D721Med (cell line): ENCODE results near the gene RNF4.
"Not testable (repeated sequence)": the region's sequence is repeated elsewhere in the genome, so short reads cannot be mapped to it uniquely, and the experiment has no call there.

Source experiments
- DNase-seq: peaks from one replicate; pipeline ENCODE4 v3.0.0; 2011; ENCODE audit warnings: low spot score; ENCODE audit not compliant: insufficient read length
- FAIRE-seq: peaks from 2 replicates; lab custom pipeline; 2011; peaks lifted over from hg19 to GRCh38; lab: Jason Lieb, UNC
- TF ChIP-seq, protein P1 (sequence below): IDR thresholded peaks from 2 replicates; pipeline ENCODE4 v1.5.1; 2012; ENCODE audit warnings: mild to moderate bottlenecking, control low read depth; ENCODE audit not compliant: insufficient read depth; ENCODE audit errors: missing control alignments

The RNF4 gene

DNA sequence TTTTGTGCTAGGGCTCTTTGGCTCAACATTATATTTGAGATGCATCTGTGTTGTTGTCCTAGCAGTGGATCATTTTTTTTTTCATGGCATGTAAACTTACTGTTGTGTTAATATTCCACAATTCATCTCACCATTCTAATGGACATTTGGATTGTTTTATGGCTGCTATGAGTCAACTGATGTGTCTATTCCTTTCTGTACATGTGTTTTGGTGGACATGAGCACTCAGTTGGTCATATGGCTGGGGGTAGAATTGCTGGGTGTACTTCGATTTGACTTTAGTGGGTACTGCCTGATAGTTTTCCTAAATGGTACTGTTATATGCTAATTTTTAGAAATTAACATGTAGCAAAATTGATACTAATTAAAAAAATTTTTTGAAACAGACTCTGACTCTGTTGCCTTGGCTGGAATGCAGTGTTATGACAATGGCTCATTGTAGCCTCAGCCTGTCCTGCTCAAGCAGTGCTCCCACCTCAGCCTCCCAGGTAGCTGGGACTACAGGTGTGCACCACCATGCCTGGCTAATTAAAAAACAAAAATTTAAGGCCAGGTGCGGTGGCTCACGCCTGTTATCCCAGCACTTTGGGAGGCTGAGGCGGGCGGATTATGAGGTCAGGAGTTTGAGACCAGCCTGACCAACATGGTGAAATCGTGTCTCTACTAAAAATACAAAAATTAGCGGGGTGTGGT, 76.6 kb downstream of the RNF4 start:
- TF ChIP-seq, protein P1, sequence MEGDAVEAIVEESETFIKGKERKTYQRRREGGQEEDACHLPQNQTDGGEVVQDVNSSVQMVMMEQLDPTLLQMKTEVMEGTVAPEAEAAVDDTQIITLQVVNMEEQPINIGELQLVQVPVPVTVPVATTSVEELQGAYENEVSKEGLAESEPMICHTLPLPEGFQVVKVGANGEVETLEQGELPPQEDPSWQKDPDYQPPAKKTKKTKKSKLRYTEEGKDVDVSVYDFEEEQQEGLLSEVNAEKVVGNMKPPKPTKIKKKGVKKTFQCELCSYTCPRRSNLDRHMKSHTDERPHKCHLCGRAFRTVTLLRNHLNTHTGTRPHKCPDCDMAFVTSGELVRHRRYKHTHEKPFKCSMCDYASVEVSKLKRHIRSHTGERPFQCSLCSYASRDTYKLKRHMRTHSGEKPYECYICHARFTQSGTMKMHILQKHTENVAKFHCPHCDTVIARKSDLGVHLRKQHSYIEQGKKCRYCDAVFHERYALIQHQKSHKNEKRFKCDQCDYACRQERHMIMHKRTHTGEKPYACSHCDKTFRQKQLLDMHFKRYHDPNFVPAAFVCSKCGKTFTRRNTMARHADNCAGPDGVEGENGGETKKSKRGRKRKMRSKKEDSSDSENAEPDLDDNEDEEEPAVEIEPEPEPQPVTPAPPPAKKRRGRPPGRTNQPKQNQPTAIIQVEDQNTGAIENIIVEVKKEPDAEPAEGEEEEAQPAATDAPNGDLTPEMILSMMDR: no peak
- no peak for FAIRE-seq
- DNase-seq: no peak

DNA sequence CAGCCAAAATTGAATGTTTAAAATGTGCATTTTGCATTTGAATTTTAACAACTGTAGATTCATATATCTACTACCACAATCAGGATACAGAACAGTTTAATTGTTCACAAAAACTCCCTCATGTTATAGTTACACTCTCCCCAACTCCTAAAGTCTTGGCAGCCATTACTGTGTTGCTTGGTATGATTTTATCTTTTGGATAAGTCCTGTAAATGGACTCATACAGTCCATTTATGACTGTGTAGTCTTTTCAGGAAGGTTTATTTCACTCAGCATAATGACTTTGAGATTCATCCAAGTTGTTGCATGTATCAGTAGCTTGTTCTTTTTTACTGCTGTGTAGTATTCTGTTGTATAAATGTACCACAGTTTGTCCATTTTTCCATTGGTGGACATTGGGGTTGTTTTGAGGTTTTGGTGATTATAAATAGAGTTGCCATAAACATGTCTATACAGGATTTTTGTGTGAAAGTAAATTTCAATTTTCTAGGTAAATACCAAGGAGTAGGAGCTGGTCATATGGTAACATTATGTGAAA, 77.4 kb downstream of the RNF4 start:
- FAIRE-seq (no peak), DNase-seq (no peak)
- TF ChIP-seq, protein P1: no peak

DNA sequence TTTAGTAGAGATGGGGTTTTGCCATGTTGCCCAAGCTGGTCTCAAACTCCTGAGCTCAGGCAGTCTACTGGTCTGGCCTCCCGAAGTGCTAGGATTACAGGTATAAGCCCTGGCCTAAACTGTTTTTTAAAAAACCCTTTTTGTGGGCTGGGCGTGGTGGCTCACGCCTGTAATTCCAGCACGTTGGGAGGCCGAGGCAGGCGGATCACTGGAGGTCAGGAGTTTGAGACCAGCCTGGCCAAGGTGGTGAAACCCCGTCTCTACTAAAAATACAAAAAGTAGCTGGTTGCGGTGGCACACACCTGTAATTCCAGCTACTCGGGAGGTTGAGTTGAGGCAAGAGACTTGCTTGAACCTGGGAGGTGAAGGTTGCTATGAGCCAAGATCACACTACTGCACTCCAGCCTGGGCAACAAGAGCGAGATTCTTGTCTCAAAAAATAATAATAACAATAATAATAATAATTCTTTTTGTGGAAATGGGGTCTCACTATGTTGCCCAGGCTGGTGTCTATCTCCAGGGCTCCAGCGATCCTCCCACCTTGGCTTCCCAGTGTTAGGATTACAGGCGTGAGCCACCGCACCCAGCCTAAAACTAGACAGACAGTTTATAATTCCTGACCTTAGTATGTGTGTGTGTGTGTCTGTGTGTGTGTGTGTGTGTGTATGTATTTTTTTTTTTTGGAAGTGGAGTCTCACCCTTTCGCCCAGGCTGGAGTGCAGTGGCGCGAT, 78.2 kb downstream of the RNF4 start:
- not testable (repeated sequence) for FAIRE-seq

DNA sequence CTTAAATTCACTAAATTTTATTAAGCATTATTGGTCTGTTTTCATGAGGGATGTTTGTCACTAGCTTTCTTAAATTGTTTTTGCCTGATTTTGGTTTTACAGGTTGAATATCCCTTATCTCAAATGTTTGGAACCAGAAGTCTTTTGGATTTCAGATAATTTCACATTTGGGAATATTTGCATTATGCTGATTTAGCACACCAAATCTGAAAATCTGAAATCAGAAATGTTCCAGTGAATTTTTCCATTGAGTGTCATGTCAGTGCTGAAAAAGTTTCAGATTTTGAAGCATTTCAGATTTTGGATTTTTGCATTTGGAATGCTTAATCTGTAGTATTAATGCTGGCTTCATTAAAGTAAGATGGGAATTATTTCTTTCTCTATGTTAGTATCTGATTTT, 82.2 kb downstream of the RNF4 start:
- DNase-seq (no peak), FAIRE-seq (no peak)
- TF ChIP-seq, protein P1: no peak

More for the DNA sequence above, 78.2 kb downstream of the RNF4 start:
- DNase-seq: not testable (repeated sequence)

DNA sequence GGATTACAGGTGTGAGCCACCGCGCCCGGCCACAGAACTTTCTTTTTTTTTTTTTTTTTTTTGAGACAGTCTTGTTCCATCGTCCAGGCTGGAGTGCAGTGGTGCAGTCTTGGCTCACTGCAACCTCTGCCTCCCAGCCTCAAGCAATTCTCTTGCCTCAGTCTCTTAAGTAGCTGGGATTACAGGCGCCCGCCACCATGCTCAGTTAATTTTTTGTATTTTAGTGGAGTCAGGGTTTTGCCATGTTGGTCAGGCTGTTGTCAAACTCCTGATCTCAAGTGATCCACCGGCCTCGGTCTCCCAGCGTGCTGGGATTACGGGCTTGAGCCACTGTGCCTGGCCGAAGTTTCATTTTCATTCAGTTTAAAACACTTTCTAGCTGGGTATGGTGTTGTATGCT, 83.9 kb downstream of the RNF4 start:
- TF ChIP-seq, protein P1: no peak
- no peak for FAIRE-seq

DNA sequence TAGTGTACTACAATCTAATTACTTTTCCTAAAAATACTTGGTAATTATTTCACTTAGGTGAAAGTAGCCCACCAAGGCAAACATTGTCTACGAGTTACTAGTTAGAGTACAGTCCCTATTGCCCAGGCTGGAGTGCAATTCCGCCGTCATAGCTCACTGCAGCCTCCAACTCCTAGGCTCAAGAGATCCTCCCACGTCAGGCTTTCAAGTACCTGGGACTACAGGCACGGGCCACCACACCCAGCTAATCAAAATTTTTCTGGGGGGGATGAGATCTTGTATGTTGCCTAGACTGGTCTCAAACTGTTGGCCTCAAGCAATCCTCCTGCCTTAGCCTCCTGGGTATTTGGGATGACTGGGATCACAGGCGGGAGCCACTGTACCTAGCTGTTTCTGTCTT, 89.4 kb downstream of the RNF4 start:
- FAIRE-seq: no peak
- TF ChIP-seq, protein P1: no peak
- no peak for DNase-seq

More for the DNA sequence above, 83.9 kb downstream of the RNF4 start:
- DNase-seq: no peak

DNA sequence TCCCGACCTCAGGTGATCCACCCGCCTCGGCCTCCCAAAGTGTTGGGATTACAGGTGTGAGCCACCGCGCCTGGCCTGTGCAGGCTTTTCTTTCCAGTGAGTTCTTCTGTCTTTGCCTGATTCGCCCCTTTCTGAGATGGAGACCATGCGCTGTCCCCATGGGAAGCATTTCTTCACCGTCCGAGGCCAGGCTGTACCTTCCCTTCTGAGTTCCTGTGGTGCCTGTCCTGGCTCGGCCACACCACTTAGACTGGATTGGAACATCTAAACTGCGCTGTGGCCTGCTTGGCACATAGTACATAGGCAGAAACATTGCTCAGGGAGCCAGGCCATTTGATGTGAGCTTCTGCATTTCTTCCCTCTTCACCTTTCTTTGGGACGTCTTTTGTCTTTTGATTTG, 91.3 kb downstream of the RNF4 start:
- no peak for FAIRE-seq
- DNase-seq: no peak
- TF ChIP-seq, protein P1: no peak
